Endothelial cell (in vitro differentiated cells): Measurements from ENCODE around the gene SMC3. TPM values are rescaled to one million over a fixed set of nuclear protein-coding genes. Genes with fewer than 3 reads are reported as not detected.

Experiments
- DNase-seq: peaks from one replicate; pipeline ENCODE4 v3.0.0; 2021; ENCODE audit warnings: low spot score
- H3K27ac Mint-ChIP-seq: one replicate; pipeline ENCODE4 v1.8.0; 2021; ENCODE audit warnings: mixed read lengths, inconsistent platforms; ENCODE audit not compliant: unreplicated experiment
- H3K27me3 Mint-ChIP-seq: one replicate; pipeline ENCODE4 v1.8.0; 2021; ENCODE audit warnings: mild to moderate bottlenecking, moderate library complexity, mixed read lengths, inconsistent platforms; ENCODE audit not compliant: unreplicated experiment
- H3K36me3 Mint-ChIP-seq: one replicate; pipeline ENCODE4 v1.8.0; 2021; ENCODE audit warnings: mild to moderate bottlenecking, low read depth, mixed read lengths, inconsistent platforms; ENCODE audit not compliant: unreplicated experiment
- H3K4me1 Mint-ChIP-seq: one replicate; pipeline ENCODE4 v1.8.0; 2021; ENCODE audit warnings: mild to moderate bottlenecking, mixed read lengths, inconsistent platforms; ENCODE audit not compliant: unreplicated experiment
- H3K4me3 Mint-ChIP-seq: one replicate; pipeline ENCODE4 v1.8.0; 2021; ENCODE audit warnings: mild to moderate bottlenecking, mixed read lengths, inconsistent platforms; ENCODE audit not compliant: unreplicated experiment
- H3K9me3 Mint-ChIP-seq: one replicate; pipeline ENCODE4 v1.8.0; 2021; ENCODE audit warnings: mixed read lengths, inconsistent platforms; ENCODE audit not compliant: unreplicated experiment
- total RNA-seq: library from RNA; stranded (reverse); fragmentation: NEBNext Ultra II Directional; extraction: Animal tissue kit (Norgen Biotek cat#: 25700); gene quantifications from one replicate; pipeline ENCODE4 v1.2.1, GENCODE V29; 2021; ENCODE audit not compliant: unreplicated experiment
- TF ChIP-seq, protein P1 (sequence below): fragments of 200-600 bp; sonication (generic); IDR thresholded peaks from one replicate; pipeline ENCODE4 v1.5.0; 2021; ENCODE audit warnings: antibody characterized with exemption; ENCODE audit not compliant: unreplicated experiment

The SMC3 gene
- total RNA-seq, 1 donor from 2014 or later = 36.2 TPM

DNA sequence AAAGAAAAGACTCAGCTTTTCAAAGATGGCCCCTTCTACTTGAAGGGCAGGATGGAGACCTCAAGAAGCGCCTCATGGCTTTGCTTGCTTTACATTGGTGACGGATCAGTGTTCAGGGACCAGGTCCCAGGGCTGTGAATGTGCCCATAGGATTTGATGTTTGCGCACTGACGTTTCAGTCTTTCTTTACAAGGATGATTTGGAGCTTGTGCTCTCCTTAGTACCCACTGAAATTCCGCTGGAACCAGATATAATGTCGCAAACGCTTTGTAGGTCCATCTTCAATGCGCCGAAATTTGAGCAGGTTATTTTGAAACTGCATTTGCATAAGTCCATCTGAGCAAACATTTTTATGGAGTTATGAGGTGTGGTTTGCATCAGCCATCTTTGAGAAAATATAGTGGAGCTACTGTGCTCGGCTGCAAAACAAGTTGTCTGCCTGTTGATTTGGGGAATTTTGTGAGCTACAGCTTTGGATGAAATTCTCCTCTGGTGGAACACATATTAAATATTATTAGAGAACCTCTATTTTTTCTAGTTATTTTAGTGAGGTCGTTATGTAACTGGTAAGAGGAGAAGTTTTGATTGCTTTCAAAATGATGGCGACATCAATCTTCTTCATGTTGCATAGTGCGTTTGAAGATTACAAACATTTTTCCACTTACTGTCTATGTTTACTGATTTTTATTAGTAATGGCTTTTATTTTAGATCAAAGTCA, 79.1 kb downstream of the SMC3 start:
- Mint-ChIP-seq H3K36me3 (peaks cover 2% of the 10 kb centered on the region), H3K27ac (no peak overlapping the region), H3K4me3 (no peak overlapping the region), H3K27me3 (peaks cover 11% of the 10 kb centered on the region), H3K4me1 (peaks cover 12% of the 10 kb centered on the region), H3K9me3 (no peaks in the 10 kb centered on the region)
- no peak for DNase-seq
- TF ChIP-seq, protein P1, sequence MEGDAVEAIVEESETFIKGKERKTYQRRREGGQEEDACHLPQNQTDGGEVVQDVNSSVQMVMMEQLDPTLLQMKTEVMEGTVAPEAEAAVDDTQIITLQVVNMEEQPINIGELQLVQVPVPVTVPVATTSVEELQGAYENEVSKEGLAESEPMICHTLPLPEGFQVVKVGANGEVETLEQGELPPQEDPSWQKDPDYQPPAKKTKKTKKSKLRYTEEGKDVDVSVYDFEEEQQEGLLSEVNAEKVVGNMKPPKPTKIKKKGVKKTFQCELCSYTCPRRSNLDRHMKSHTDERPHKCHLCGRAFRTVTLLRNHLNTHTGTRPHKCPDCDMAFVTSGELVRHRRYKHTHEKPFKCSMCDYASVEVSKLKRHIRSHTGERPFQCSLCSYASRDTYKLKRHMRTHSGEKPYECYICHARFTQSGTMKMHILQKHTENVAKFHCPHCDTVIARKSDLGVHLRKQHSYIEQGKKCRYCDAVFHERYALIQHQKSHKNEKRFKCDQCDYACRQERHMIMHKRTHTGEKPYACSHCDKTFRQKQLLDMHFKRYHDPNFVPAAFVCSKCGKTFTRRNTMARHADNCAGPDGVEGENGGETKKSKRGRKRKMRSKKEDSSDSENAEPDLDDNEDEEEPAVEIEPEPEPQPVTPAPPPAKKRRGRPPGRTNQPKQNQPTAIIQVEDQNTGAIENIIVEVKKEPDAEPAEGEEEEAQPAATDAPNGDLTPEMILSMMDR = no peak

DNA sequence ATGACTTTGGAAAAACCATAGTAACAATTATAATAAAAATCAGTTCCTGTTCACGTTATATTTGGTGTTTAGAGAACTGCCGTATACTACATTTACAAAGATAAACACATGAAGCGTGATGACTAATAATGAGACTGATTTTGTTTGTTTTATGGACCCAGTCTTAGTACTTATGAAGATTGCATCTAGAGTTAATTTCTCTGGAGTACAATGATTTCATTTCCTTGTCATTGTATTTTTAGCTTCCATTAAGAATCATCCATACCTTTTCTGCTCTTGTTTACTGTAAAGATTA, 79.6 kb downstream of the SMC3 start:
- H3K27ac Mint-ChIP-seq = no peak overlapping the region

DNA sequence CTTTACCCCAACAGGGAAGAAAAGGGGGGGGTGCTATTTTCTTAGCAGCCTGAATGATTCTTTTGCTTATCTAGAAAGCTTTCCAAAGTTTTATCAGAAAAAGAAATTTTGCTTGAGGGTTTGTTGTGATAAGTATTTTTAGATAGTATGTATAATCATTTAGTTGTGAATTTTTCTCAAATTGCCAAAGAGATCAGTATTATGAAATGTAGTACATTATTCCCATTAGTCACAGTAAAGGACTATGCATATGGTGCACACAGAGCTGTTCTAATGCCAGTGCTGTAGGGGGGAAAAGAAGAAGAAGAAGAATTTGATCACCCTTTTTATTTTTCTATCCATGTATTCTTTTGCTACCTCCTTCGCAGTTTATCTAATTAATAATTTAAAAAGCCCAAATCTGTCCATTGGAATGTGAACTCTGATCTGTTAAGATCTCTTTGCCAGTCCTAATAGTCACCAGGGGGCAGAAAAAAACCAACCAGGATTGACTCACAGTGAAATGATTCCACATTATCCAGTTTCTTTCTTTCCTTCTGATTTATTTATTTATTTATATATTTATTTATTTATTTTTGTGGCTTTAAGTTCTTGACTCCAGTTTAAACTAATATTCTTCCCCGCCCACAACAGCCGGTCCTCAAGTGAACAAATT, 81.3 kb downstream of the SMC3 start:
- H3K4me3 Mint-ChIP-seq = no peak overlapping the region
- H3K4me1 Mint-ChIP-seq = peaks cover 3% of the 10 kb centered on the region
- H3K27ac Mint-ChIP-seq = no peak overlapping the region
- peaks cover 2% of the 10 kb centered on the region for H3K36me3 Mint-ChIP-seq
- TF ChIP-seq, protein P1 = no peak
- H3K27me3 Mint-ChIP-seq = peaks cover 4% of the 10 kb centered on the region
- DNase-seq = no peak
- no peaks in the 10 kb centered on the region for H3K9me3 Mint-ChIP-seq

More for the DNA sequence above, 79.6 kb downstream of the SMC3 start:
- TF ChIP-seq, protein P1 = no peak
- no peak overlapping the region for H3K4me3 Mint-ChIP-seq
- H3K27me3 Mint-ChIP-seq = peaks cover 11% of the 10 kb centered on the region
- H3K4me1 Mint-ChIP-seq = peaks cover 12% of the 10 kb centered on the region
- no peak for DNase-seq
- H3K36me3 Mint-ChIP-seq = peaks cover 2% of the 10 kb centered on the region
- H3K9me3 Mint-ChIP-seq = no peaks in the 10 kb centered on the region

DNA sequence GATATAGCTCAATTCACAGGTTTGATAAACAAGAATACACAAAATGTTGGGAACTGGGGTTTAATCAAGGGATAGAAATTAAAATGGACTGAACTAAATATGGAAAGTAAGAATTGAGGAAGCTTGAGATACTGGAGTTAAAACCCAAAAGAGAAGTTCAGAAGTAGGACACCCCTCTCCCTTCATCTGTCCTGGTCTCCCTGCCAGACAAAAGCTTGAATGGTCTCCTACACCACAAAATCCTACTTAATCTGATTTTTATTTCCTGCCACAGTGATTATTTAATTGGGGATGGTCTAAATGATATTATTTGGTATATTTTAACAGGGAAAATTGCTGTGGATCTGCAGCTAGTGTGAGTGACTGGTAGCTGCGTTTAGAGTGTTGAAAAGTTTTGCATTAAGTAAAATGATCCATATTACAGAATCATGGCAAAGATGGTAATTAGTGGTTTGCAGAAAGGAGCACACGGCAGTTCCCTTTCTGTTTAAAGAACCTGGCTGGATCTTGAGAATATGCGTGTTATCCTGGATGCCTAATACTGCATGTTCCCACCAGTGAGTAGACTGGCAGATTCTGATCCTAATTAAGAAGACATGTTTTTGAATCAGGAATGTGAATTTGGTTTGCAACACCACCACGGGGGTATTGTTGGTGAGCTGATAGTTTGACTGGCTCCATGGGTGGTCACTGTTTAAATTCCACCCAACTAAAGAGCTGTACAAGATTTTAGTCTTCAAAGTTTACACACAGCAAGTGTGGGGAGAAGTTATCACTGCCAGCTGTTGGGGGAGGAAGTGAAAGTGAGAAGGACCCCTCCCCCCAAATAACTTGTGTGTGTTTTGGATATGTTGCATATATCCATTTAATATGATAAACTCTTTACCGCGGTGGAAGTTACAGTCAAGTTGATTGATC, 82.1 kb downstream of the SMC3 start:
- peaks cover 3% of the 10 kb centered on the region for H3K4me1 Mint-ChIP-seq
- H3K27me3 Mint-ChIP-seq = peaks cover 4% of the 10 kb centered on the region
- H3K27ac Mint-ChIP-seq = no peak overlapping the region
- peaks cover 2% of the 10 kb centered on the region for H3K36me3 Mint-ChIP-seq
- DNase-seq = no peak
- H3K9me3 Mint-ChIP-seq = no peaks in the 10 kb centered on the region
- H3K4me3 Mint-ChIP-seq = no peak overlapping the region
- TF ChIP-seq, protein P1 = no peak
